Measurements from ENCODE around the gene UGT1A1.

The UGT1A1 gene

DNA sequence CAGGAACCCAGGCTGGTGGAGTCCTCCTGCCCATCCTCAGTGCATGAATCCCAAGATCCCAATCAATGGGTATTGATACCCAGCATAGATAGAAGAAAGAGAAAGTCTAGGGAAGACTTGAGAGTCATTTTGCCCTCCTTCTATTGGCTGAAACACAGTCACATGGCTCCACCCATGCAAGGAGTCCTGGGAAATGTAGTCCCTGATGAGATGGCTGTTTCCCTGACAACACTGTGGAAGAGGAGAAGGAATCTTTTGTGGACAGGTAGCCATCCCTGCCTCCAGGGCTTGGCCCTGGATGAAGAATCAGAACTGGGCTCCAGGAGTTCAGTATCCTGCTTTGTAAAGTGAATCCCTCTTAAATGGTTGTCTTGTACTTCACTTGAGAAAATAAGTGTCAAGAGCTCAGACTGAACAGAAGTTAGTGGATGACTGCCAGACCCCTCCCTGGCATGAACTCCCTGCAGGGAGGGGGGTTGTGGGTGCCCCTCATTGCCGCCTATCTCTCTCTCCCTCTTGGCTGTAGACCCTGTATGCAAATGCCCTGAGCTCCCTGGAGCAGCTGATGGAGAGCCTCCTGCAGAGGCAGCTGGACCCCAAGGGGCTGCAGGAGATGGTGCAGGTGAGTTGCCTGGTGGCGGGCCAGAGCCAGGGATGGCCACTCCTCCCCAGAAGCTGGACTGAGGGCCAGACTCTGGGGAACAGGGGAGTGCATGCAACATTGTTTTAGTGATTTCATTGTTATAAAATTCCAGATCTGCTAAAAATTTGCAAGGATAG lies 54.2 kb downstream of the UGT1A1 start:
- no peaks in the 10 kb centered on the region for H3K27me3 ChIP-seq (ENCODE audit: control insufficient read depth, insufficient read depth, low read length)
- no peaks in the 10 kb centered on the region for H3K36me3 ChIP-seq (ENCODE audit: control insufficient read depth, insufficient read depth, low read length)
- no peak overlapping the region for H3K9ac ChIP-seq (ENCODE audit: low read depth, low read length)
- H3K4me3 ChIP-seq (ENCODE audit: low read depth, low read length): no peak overlapping the region
- no peaks in the 10 kb centered on the region for H3K9me3 ChIP-seq (ENCODE audit: control insufficient read depth, insufficient read depth, low read length)
- H3K4me1 ChIP-seq (ENCODE audit: control insufficient read depth, insufficient read depth, low read length): no peaks in the 10 kb centered on the region

DNA sequence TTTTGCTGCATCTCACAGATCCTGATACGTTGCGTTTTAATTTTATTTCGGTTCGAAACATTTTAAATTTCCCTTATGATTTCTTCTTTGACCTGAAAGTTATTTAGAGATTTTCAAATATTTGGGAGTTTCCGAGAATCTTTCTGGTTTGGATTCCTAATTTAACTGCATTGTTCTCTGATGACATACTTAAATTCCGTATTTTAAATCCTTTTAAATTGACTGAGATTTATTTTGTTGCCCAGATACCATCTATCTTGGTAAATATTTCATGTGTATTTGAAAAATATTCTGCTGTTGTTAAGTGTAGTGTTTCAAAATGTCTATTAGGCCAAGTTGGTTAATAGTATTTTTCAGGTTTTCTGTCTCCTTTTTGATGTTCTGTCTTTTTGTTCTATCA lies 55.8 kb downstream of the UGT1A1 start:
- Histone ChIP-seq H3K27me3 (ENCODE audit: control insufficient read depth, insufficient read depth, low read length) (no peaks in the 10 kb centered on the region), H3K9me3 (ENCODE audit: control insufficient read depth, insufficient read depth, low read length) (no peaks in the 10 kb centered on the region), H3K36me3 (ENCODE audit: control insufficient read depth, insufficient read depth, low read length) (no peaks in the 10 kb centered on the region), H3K9ac (ENCODE audit: low read depth, low read length) (no peak overlapping the region), H3K4me1 (ENCODE audit: control insufficient read depth, insufficient read depth, low read length) (no peaks in the 10 kb centered on the region), H3K4me3 (ENCODE audit: low read depth, low read length) (no peak overlapping the region)

GRCh38 chr2:233816334-233816733 lies 56.3 kb downstream of the UGT1A1 start:
- no peaks in the 10 kb centered on the region for H3K4me1 ChIP-seq (ENCODE audit: control insufficient read depth, insufficient read depth, low read length)
- no peaks in the 10 kb centered on the region for H3K9me3 ChIP-seq (ENCODE audit: control insufficient read depth, insufficient read depth, low read length)
- H3K27me3 ChIP-seq (ENCODE audit: control insufficient read depth, insufficient read depth, low read length): no peaks in the 10 kb centered on the region
- no peaks in the 10 kb centered on the region for H3K36me3 ChIP-seq (ENCODE audit: control insufficient read depth, insufficient read depth, low read length)
- H3K4me3 ChIP-seq (ENCODE audit: low read depth, low read length): no peak overlapping the region
- H3K9ac ChIP-seq (ENCODE audit: low read depth, low read length): no peak overlapping the region

GRCh38 chr2:233816771-233817170 lies 56.7 kb downstream of the UGT1A1 start:
- Histone ChIP-seq H3K9ac (ENCODE audit: low read depth, low read length) (no peak overlapping the region), H3K4me1 (ENCODE audit: control insufficient read depth, insufficient read depth, low read length) (no peaks in the 10 kb centered on the region), H3K9me3 (ENCODE audit: control insufficient read depth, insufficient read depth, low read length) (no peaks in the 10 kb centered on the region), H3K4me3 (ENCODE audit: low read depth, low read length) (no peak overlapping the region), H3K27me3 (ENCODE audit: control insufficient read depth, insufficient read depth, low read length) (no peaks in the 10 kb centered on the region), H3K36me3 (ENCODE audit: control insufficient read depth, insufficient read depth, low read length) (no peaks in the 10 kb centered on the region)

- Histone ChIP-seq H3K9ac (ENCODE audit: low read depth, low read length) (no peak overlapping the region), H3K36me3 (ENCODE audit: control insufficient read depth, insufficient read depth, low read length) (no peaks in the 10 kb centered on the region), H3K9me3 (ENCODE audit: control insufficient read depth, insufficient read depth, low read length) (no peaks in the 10 kb centered on the region), H3K27me3 (ENCODE audit: control insufficient read depth, insufficient read depth, low read length) (no peaks in the 10 kb centered on the region), H3K4me3 (ENCODE audit: low read depth, low read length) (no peak overlapping the region), H3K4me1 (ENCODE audit: control insufficient read depth, insufficient read depth, low read length) (no peaks in the 10 kb centered on the region)
Measured at GRCh38 chr2:233817361-233817911, 57.4 kb downstream of the UGT1A1 start.

- Histone ChIP-seq H3K9me3 (ENCODE audit: control insufficient read depth, insufficient read depth, low read length) (no peaks in the 10 kb centered on the region), H3K36me3 (ENCODE audit: control insufficient read depth, insufficient read depth, low read length) (no peaks in the 10 kb centered on the region), H3K27me3 (ENCODE audit: control insufficient read depth, insufficient read depth, low read length) (no peaks in the 10 kb centered on the region), H3K4me3 (ENCODE audit: low read depth, low read length) (no peak overlapping the region), H3K4me1 (ENCODE audit: control insufficient read depth, insufficient read depth, low read length) (no peaks in the 10 kb centered on the region), H3K9ac (ENCODE audit: low read depth, low read length) (no peak overlapping the region)
Measured at GRCh38 chr2:233817995-233818638, 58.0 kb downstream of the UGT1A1 start.

- Histone ChIP-seq H3K9me3 (ENCODE audit: control insufficient read depth, insufficient read depth, low read length) (no peaks in the 10 kb centered on the region), H3K4me1 (ENCODE audit: control insufficient read depth, insufficient read depth, low read length) (no peaks in the 10 kb centered on the region), H3K27me3 (ENCODE audit: control insufficient read depth, insufficient read depth, low read length) (no peaks in the 10 kb centered on the region)
Measured at GRCh38 chr2:233818639-233819621, 58.9 kb downstream of the UGT1A1 start.

DNA sequence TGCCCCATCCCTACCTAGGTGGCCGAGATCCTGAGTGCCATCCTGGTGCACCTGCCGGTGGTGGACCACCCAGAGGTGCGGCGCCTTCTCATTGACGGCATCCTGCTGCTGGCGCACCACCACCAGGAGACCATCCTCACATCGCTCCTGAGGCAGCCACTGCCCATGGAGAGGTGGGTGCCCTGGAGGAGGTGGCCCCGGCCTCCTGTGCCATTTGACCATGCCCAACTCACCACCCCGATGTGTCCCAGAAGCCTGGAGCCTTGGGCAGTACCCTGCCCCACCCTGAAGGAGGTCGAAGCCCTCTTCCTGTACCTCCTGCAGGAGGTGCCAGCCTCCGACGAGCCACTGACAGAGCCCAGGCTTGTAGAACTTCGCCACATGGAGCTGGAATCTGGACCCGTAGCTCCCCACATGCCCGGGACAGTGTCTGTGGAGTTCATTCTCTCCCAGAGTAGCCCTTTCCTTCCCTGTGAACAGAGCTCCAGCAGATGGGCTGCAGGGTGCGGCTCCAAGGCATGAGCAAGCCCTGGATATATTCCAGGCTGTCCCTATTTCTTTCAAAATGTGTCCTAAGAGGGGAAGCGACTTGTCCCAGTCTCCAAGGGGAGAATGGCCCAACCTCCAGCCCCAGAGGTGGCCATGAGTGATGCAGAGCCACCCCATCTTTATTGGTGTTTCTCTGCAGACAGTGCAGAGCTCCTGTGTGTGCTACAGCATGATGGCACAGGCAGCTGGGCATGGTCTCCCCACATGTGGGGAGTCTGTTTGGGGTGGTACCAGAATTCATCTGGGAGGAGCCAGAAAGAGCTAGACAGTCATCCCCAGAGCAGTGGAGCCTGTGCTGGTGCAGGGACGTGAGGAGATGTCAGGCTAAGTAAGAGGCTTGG lies 60.1 kb downstream of the UGT1A1 start:
- H3K4me3 ChIP-seq (ENCODE audit: low read depth, low read length): no peak overlapping the region
- no peaks in the 10 kb centered on the region for H3K27me3 ChIP-seq (ENCODE audit: control insufficient read depth, insufficient read depth, low read length)
- no peak overlapping the region for H3K9ac ChIP-seq (ENCODE audit: low read depth, low read length)
- H3K9me3 ChIP-seq (ENCODE audit: control insufficient read depth, insufficient read depth, low read length): no peaks in the 10 kb centered on the region
- H3K4me1 ChIP-seq (ENCODE audit: control insufficient read depth, insufficient read depth, low read length): no peaks in the 10 kb centered on the region
- H3K36me3 ChIP-seq (ENCODE audit: control insufficient read depth, insufficient read depth, low read length): no peaks in the 10 kb centered on the region

More at GRCh38 chr2:233818639-233819621, 58.9 kb downstream of the UGT1A1 start:
- H3K4me3 ChIP-seq (ENCODE audit: low read depth, low read length): no peak overlapping the region
- no peak overlapping the region for H3K9ac ChIP-seq (ENCODE audit: low read depth, low read length)
- H3K36me3 ChIP-seq (ENCODE audit: control insufficient read depth, insufficient read depth, low read length): no peaks in the 10 kb centered on the region

DNA sequence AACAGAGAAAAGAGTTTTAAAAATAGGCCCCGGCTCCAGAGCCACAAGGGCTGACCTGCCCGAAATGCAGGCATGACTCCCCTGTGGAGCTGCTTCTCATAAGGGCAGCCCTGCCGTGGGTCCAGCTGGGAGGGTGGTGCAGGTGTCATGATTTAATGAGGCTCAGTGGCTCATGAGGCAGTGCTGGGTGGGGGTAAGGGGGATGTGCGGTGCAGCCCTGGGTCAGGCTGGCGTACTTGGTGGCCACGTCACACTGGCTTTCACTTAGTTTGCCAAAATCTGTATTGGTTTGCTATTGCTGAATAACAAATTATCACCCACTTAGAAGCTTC lies 60.7 kb downstream of the UGT1A1 start:
- no peak overlapping the region for H3K4me3 ChIP-seq (ENCODE audit: low read depth, low read length)
- H3K36me3 ChIP-seq (ENCODE audit: control insufficient read depth, insufficient read depth, low read length): no peaks in the 10 kb centered on the region
- H3K9me3 ChIP-seq (ENCODE audit: control insufficient read depth, insufficient read depth, low read length): no peaks in the 10 kb centered on the region
- no peaks in the 10 kb centered on the region for H3K27me3 ChIP-seq (ENCODE audit: control insufficient read depth, insufficient read depth, low read length)
- no peak overlapping the region for H3K9ac ChIP-seq (ENCODE audit: low read depth, low read length)
- H3K4me1 ChIP-seq (ENCODE audit: control insufficient read depth, insufficient read depth, low read length): no peaks in the 10 kb centered on the region

DNA sequence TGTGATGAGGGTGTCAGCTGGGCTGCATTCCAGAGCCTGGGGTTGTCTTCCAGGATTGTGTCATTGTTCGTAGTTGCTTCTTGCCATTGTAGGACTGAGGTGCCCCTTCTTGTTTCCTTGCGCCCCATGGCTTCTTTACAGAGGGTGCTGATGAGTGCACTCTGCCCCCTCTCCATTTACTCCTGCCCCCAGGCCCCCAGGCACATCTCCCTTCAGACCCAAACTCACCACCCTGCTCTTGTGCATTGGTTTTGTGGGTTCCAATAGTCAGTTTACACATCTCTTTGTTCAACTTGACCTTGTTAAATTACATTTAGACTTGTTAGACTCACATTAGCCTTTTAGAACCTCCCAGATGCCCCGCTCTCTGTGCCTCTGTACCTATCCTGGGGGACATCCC lies 61.1 kb downstream of the UGT1A1 start:
- no peaks in the 10 kb centered on the region for H3K4me1 ChIP-seq (ENCODE audit: control insufficient read depth, insufficient read depth, low read length)
- no peaks in the 10 kb centered on the region for H3K36me3 ChIP-seq (ENCODE audit: control insufficient read depth, insufficient read depth, low read length)
- H3K27me3 ChIP-seq (ENCODE audit: control insufficient read depth, insufficient read depth, low read length): no peaks in the 10 kb centered on the region
- no peak overlapping the region for H3K9ac ChIP-seq (ENCODE audit: low read depth, low read length)
- no peak overlapping the region for H3K4me3 ChIP-seq (ENCODE audit: low read depth, low read length)
- H3K9me3 ChIP-seq (ENCODE audit: control insufficient read depth, insufficient read depth, low read length): no peaks in the 10 kb centered on the region

- Histone ChIP-seq H3K4me3 (ENCODE audit: low read depth, low read length) (no peak overlapping the region), H3K36me3 (ENCODE audit: control insufficient read depth, insufficient read depth, low read length) (no peaks in the 10 kb centered on the region), H3K9me3 (ENCODE audit: control insufficient read depth, insufficient read depth, low read length) (no peaks in the 10 kb centered on the region), H3K27me3 (ENCODE audit: control insufficient read depth, insufficient read depth, low read length) (no peaks in the 10 kb centered on the region), H3K9ac (ENCODE audit: low read depth, low read length) (no peak overlapping the region), H3K4me1 (ENCODE audit: control insufficient read depth, insufficient read depth, low read length) (no peaks in the 10 kb centered on the region)
Measured at GRCh38 chr2:233821709-233822100, 61.6 kb downstream of the UGT1A1 start.
